NCI-H1417 treated with DMSO at 0.1 percent for 48 hours (cell line): ENCODE measurements around the gene ARVCF.

Experiments used
- DNase-seq: peaks from one replicate; lab custom pipeline; 2025; lab: John Stamatoyannopoulos, UW

ARVCF gene

GRCh38 chr22:19961868-19962245 is 54.8 kb downstream of the ARVCF start:
- no peak for DNase-seq

- no peak for DNase-seq
Measured at GRCh38 chr22:19961201-19961580, 55.4 kb downstream of the ARVCF start.

DNA sequence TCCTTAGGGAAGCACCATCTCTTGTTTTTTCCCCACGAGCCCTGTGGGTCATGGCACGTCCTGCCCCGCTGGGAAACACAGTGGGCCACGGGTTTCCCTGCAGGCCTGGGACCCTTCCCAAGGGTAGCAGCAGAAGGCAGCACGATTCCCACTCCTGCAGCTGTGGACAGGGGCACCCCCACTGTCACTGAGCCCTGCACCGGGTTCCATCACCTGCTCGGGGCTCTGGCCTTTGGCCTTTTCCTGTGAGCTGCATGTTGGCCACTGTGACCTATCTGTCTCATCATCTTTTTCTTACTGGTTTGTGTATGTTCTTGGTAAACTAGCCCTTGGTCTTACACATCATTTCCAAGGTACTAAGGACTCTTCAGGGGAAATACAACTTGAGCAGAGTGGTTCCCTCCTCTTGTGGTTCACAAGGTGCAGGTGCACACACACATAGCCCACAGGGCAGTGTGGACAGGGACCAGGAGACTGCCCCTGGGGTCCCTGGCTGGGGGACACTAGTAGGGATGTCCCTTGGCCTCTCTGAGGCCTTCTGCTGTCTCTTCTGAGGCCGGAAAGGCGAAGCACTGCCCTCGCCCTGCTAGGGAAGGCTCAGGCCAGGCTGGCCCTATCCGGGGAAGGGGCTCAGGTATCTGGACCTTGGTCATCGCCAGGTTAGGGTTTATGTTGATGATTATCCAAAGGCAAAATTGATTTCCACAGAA is 56.0 kb downstream of the ARVCF start:
- no peak for DNase-seq

GRCh38 chr22:19959587-19960490 is 56.8 kb downstream of the ARVCF start:
- no peak for DNase-seq

DNA sequence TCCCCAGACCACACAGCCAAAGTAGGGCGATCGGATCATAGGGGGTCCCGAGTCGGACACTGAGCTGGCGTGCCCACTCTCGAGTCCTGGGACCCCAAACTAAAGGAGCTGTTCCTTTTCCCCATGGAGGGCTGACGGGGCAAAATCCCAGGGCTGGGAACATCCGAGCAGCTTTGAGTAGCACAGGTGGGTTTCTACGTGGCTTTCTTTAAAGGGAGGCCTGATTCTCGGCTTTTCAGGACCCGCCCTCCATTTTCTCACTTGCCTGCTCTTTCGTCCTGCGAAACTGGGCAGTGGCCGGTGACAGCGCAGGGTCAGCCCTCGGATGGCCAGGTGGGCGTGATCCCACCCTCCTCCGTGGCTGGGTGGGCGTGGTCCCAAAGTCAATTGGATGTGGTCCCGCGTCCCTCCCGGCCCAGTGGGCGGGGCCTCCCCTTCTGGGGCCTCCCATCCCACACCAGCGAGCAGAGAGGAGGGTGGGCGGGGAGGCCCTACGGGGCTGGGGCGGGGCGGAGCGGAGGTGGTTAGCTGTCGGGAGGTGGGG is 57.5 kb downstream of the ARVCF start:
- DNase-seq, result no peak

DNA sequence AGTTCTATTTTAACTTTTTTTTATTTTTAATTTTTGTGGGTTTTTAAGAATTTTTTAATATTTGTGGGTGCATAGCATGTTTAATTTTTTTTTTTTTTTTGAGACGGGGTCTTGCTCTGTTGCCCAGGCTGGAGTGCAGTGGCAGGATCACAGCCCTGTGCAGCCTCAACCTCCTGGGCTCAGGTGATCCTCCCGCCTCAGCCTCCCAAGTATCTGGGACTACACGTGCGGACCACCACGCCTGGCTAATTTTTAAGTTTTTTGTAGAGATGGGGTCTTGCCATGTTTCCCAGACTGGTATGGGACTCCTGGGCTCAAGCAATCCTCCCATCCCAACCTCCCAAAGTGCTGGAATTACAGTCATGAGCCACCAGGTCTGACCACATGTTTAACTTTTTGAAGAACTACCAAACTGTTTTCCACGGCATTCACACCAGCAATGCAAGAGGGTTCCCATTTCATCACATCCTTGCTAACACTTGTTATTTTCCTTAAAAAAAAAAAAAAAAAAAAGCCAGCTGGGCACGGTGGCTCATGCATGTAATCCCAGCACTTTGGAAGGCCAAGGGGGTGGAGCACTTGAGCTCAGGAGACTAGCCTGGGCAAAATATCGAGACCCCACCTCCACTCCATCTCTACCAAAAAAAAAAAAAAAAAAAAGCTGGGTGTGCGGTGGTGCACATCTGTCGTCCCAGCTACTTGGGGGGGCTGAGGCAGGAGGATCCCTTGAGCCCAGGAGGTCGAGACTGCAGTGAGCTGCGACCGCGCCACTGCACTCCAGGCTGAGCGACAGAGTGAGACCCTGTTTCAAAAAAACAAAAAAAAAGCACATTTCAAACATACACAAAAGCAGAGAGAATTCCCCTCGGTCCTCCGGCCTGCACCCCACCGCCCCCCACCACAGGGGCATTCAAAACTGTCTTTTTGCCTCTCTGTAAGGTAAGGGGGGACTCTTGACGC is 58.3 kb downstream of the ARVCF start:
- DNase-seq, result no peak

DNA sequence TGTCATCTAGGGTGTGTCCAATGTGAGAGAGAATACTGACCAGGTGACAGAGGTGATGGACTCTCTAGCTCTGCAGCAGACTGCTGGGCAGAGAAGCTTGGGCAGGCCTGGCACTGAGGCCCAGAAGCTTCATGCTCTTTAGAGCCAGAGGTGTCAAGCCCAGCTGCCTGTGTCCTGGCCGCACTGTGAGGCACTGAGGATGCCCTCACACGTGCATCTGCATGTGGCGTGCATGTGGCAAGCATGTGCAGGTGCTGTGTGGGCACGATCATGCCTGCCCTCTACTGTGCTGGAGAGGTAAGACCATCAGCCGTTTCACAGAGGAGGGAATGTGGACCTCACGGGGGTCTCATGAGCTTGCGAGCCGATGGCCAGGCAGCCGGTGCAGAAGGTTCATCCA is 59.2 kb downstream of the ARVCF start:
- no peak for DNase-seq

DNA sequence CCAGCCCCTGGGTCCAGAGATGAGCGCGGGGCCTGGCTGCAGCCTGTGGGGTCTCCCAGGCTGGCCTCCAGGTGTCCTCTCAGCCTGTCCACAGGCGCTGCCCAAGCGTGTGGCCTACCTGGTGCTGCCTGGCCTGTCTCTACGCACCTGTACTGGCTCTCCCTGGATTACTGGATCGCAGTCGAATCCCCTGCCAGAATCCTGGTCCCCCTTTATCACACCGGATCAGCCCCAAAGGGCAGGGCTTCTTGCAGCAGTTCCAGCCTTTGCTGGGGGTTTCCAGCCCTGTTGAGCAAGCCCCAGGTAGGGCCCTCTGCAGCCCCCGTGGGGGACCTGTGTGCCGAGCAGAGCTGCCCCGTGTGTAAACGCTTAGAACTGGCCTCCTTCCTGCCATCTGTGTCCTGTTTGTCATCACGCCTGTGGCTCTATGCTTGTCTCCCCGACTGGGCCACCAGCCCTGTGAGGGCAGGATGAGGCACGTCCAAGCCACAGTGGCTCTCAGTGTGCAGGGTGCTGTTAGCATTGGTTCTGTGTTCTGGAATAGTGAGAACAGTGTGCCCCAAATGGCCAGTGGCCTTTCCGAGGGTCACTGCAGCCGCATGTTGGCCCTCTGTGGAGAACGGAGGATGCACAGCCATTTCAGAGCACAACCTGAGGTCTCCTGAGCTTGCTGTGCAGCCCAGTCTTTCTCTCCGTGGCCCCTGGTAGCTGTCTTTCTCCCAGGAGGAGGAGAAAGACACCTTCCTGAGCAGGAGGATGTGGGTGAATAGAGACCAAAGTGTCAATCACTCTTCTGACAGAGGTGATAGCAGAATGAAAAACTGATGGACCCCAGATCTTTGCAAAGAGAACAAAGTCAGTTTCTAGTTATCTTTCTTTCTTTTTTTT is 61.1 kb downstream of the ARVCF start:
- DNase-seq, result no peak

DNA sequence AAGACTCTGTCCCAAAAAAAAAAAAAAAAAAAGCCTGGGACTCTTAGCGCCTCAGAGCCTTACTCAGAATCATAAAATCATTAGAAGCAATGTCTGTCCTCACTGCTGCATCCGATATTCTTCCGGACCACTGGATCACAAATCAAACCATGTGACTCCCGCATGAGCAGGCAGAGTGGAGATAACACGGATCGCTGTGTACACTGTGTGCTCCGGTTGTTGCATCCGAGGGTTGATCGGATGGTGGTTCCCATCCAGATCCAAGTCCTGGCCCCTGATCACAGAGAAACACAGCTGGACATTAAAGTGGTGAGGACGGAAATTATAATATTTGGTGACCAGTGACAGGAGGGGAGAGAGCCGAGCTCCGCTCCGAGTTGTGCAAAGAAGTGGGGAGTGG is 65.3 kb downstream of the ARVCF start:
- no peak for DNase-seq

DNA sequence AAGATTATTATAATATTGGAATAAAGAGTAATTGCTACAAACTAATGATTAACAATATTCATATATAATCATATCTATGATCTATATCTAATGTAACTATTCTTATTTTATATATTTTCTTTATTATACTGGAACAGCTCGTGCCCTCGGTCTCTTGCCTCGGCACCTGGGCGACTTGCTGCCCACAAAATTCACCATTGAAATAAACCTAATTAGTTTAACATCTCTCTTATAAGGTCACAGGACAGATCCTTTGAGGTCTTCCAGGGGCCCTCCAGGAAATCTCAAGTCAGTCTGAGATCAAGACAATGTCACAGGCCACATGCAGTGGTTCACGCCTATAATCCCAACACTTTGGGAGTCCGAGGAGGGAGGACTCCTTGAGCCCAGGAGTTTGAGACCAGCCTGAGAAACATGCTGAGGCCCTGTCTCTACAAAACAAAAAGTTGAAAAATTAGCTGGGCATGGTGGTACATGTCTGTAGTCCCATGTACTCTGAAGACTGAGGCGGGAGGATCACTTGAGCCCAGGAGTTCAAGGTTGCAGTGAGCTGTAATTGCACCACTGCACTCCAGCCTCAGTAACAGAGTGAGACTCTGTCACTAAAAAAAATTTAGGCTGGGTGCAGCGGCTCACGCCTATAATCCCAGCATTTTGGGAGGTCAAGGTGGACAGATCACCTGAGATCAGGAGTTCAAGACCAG is 68.4 kb downstream of the ARVCF start:
- no peak for DNase-seq

- DNase-seq, result no peak
Measured at GRCh38 chr22:19943082-19944026, 73.3 kb downstream of the ARVCF start.

GRCh38 chr22:19942157-19943081 is 74.2 kb downstream of the ARVCF start:
- no peak for DNase-seq

DNA sequence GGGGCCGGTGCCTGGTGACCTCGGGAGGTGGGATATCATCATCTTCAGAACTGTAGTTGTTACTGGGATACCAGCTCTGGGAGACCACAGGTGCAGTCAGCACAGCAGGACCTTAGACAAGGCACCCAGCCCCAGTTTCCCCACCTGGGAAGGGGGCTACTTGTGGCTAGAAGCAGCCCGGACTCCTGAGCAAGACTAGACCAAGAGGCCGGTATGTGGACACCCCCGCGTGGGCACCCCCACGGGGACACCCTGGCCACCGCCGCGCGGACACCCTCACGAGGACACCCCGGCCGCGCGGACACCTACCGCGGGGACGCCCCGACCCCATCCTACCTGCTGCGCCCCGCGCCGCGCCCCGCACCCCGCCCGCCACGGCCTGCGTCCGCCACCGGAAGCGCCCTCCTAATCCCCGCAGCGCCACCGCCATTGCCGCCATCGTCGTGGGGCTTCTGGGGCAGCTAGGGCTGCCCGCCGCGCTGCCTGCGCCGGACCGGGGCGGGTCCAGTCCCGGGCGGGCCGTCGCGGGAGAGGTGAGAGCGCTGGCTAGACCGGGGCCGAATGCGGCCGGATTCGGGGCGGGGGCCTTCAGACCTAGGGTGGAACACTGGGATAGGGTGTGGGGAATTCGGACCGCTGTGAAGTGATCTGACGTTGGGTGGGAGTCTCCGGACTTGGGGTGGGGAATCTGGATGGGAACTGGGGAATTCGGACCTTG is 75.1 kb downstream of the ARVCF start, which contains the start of the genes COMT and TXNRD2:
Gene COMT, plus strand, starts transcription at position 408 of the 718 bp plus-strand sequence. CDS start 20,755 bp downstream, outside the sequence.
Gene TXNRD2, minus strand, starts transcription at position 454 of the 718 bp plus-strand sequence. Its CDS starts 15 bp downstream, at position 439.
- no peak for DNase-seq

DNA sequence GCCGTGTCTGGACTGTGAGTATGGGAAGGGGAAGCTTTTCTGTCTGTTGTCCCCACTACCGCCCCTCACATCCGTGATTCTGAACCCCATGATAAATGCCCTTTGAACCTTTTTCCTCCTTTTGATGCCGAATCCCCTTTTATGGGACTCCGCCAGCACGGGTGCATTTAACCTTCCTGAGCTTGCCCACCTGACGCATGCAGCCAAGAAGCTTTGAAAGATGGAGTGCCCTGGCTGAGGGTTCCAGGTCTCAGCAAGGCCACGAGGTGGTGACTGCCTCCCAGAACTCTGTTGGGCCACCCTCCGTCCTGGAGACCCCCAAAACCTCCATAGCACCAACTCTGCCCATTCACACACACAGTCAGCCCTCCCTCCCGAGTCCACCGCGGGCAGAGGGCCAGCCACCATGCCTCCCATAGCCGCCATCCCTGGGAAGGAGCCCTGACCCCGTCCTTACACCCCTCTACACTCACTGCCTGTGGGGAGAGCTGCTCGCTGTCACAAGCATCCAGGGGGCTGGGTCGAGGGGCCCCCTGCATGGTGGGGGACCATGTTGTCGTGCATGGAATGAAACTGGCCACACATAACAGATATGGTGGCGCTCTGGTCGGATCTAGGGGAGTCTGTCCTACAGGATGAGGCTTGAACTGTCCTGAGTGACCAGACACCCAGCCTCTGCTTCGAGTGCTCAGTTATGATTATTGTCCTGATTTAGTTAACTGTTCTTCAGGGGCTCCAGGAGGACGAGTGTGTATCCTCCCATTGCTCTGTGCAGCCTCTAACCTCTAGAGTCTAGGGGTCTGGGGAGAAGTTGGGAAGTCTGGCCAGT is 75.9 kb downstream of the ARVCF start:
- DNase-seq, result no peak

- DNase-seq, result no peak
Measured at GRCh38 chr22:19937616-19938473, 78.8 kb downstream of the ARVCF start.
